ENCODE results near the gene NDRG3.
A peak's percentile ranks its signal among the peaks of the same experiment; 100 is the strongest.
"Not testable (repeated sequence)": the region's sequence is repeated elsewhere in the genome, so short reads cannot be mapped to it uniquely, and the experiment has no call there.

NDRG3 gene

GRCh38 chr20:36642136-36642535, 103.8 kb downstream of the NDRG3 start:
- DNase-seq = no peak

GRCh38 chr20:36641506-36641843, 104.4 kb downstream of the NDRG3 start:
- DNase-seq = no peak

GRCh38 chr20:36638876-36639400, 107.0 kb downstream of the NDRG3 start:
- not testable (repeated sequence) for DNase-seq

GRCh38 chr20:36634342-36634741, 111.5 kb downstream of the NDRG3 start:
- DNase-seq = no peak

GRCh38 chr20:36633285-36633772, 112.6 kb downstream of the NDRG3 start:
- no peak for DNase-seq

GRCh38 chr20:36632487-36633284, 113.2 kb downstream of the NDRG3 start:
- DNase-seq = no peak

- no peak for DNase-seq
Observed at GRCh38 chr20:36632147-36632486, 113.8 kb downstream of the NDRG3 start.

GRCh38 chr20:36631646-36632045, 114.2 kb downstream of the NDRG3 start:
- no peak for DNase-seq

- DNase-seq = peak; percentile 27
Observed at GRCh38 chr20:36629719-36630681, 115.9 kb downstream of the NDRG3 start.

- no peak for DNase-seq
Observed at GRCh38 chr20:36628076-36628475, 117.8 kb downstream of the NDRG3 start.

- no peak for DNase-seq
Observed at GRCh38 chr20:36624944-36625324, 121.0 kb downstream of the NDRG3 start.

GRCh38 chr20:36624068-36624943, 121.6 kb downstream of the NDRG3 start:
- DNase-seq = no peak

GRCh38 chr20:36623444-36623843, 122.4 kb downstream of the NDRG3 start:
- DNase-seq = no peak

GRCh38 chr20:36620917-36621316, 125.0 kb downstream of the NDRG3 start:
- no peak for DNase-seq

- DNase-seq = no peak
Observed at GRCh38 chr20:36614781-36615557, 130.9 kb downstream of the NDRG3 start.

GRCh38 chr20:36613974-36614373, 131.9 kb downstream of the NDRG3 start:
- no peak for DNase-seq

- no peak for DNase-seq
Observed at GRCh38 chr20:36611625-36612024, 134.3 kb downstream of the NDRG3 start.

- DNase-seq = not testable (repeated sequence)
Observed at GRCh38 chr20:36608388-36608728, 137.5 kb downstream of the NDRG3 start.

GRCh38 chr20:36607586-36608387, 138.1 kb downstream of the NDRG3 start:
- no peak for DNase-seq

- DNase-seq = peak; percentile 24
Observed at GRCh38 chr20:36606158-36607066, 139.5 kb downstream of the NDRG3 start.
